Rectal smooth muscle tissue (tissue), 1 donor: ENCODE data around the gene SMIM1.

Source experiments
- H3K27ac ChIP-seq: one replicate; pipeline ENCODE4 v1.7.0; 2013; ENCODE audit warnings: low read depth, low read length, inconsistent platforms
- H3K27me3 ChIP-seq: one replicate; pipeline ENCODE4 v1.7.0; 2013; ENCODE audit warnings: low read length; ENCODE audit not compliant: control insufficient read depth, insufficient read depth
- H3K36me3 ChIP-seq: one replicate; pipeline ENCODE4 v1.7.0; 2013; ENCODE audit warnings: low read length; ENCODE audit not compliant: control insufficient read depth, insufficient read depth
- H3K4me1 ChIP-seq: one replicate; pipeline ENCODE4 v1.7.0; 2013; ENCODE audit warnings: low read length; ENCODE audit not compliant: control insufficient read depth, insufficient read depth
- H3K4me3 ChIP-seq: one replicate; pipeline ENCODE4 v1.7.0; 2013; ENCODE audit warnings: low read length
- H3K9ac ChIP-seq: one replicate; pipeline ENCODE4 v1.7.0; 2013; ENCODE audit warnings: low read length

The SMIM1 gene

DNA sequence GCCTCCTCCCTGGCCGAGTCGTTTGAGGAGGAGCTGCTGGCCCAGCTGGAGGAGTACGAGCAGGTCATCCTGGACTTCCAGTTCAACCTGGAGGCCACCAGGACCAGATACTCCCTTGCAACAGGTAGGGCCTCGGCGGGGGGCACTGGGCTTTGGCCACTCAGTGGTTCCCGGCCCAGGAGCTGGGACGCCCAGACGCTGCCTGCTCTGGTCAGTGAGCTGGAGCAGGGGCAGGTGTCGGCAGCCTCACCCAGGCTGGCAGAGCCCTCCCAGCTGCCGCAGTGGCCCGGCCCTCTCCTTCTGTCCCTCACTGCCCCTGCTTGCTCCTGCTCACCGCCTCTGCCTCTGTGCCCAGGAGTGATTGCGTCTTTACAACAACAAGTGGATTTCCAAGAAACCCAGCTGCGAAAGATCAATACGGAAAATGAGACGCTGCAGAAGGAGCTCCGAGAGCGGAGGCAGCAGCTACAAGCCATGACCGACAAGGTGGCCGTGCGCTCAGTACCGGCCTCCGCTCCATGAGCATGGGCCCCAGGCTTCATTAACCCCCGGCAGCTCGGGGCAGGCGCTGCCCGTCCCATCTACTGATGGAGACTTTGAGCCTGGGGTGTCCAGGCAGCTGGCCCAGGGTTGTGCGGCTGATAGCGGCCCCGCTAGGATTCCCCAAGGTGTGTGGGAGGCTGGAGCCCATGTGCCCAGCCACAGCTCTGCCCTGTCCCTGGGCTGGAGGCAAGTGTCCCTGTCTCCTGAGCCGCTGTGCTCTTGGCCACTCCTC lies 9.0 kb upstream of the SMIM1 start:
- H3K9ac ChIP-seq, result no peak overlapping the region
- no peak overlapping the region for H3K27ac ChIP-seq
- H3K4me3 ChIP-seq, result no peak overlapping the region
- no peaks in the 10 kb centered on the region for H3K4me1 ChIP-seq
- no peaks in the 10 kb centered on the region for H3K36me3 ChIP-seq
- H3K27me3 ChIP-seq, result no peaks in the 10 kb centered on the region

DNA sequence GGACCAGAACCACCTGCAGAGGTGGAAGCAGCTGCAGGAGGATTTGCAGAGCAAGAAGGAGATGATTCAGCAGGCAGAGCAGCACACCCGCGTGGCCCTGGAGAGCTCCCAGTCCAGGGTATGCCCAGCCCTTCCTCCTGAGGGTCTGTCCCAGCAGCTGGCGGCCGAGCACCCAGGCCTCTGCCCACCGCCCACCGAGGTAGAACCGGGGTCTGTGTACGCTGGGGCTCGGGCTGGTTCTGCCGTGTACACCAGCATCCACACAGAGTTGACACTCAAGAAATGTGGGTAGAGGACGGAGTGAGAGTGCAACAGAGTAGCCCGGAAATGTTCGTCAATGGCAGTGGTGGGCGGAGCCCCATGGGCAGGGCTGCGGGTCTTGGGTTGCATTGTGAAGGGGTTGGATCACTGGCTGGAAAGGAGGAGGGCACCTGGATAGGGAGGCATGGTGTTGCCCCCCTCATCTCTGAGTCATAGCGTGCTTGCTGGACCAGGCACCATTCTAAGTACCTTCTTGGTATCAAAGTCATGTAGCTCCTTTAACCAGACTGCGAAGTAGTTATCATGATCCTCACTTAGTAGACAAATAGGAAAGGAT lies 5.1 kb upstream of the SMIM1 start:
- Histone ChIP-seq H3K27me3 (peaks cover 3% of the 10 kb centered on the region), H3K9ac (no peak overlapping the region), H3K4me1 (peaks cover 5% of the 10 kb centered on the region), H3K4me3 (no peak overlapping the region), H3K36me3 (no peaks in the 10 kb centered on the region), H3K27ac (no peak overlapping the region)

DNA sequence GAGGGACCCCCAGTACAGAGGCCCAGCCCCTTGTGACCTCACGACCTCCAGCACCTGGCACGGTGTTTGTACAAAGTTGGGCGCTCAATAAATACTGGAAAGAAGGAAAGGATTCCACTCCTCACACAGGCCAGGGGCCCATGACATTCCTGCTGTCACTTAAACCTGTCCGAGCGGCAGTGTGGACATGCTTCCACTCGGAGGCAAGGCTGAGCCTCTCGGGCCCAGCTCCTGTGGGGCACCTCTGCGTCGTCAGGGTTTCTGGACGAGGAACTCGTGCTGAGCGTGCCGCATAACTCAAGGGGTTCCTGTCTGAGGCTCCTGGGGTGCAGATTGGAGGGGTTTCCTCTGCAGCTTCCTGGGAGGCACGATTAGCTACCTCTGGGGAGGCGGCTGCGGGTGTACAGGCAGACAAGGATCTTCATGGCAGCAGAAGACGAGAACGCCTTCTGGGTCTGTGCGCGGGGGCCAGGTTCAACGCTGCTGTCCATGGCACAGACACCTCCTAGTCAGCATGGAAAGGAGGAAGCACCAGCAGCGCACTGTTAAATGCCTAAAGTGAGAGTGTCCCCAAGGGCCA lies 3.6 kb upstream of the SMIM1 start:
- Histone ChIP-seq H3K27me3 (peaks cover 3% of the 10 kb centered on the region), H3K36me3 (no peaks in the 10 kb centered on the region), H3K9ac (no peak overlapping the region), H3K4me3 (no peak overlapping the region), H3K27ac (no peak overlapping the region), H3K4me1 (peaks cover 5% of the 10 kb centered on the region)

DNA sequence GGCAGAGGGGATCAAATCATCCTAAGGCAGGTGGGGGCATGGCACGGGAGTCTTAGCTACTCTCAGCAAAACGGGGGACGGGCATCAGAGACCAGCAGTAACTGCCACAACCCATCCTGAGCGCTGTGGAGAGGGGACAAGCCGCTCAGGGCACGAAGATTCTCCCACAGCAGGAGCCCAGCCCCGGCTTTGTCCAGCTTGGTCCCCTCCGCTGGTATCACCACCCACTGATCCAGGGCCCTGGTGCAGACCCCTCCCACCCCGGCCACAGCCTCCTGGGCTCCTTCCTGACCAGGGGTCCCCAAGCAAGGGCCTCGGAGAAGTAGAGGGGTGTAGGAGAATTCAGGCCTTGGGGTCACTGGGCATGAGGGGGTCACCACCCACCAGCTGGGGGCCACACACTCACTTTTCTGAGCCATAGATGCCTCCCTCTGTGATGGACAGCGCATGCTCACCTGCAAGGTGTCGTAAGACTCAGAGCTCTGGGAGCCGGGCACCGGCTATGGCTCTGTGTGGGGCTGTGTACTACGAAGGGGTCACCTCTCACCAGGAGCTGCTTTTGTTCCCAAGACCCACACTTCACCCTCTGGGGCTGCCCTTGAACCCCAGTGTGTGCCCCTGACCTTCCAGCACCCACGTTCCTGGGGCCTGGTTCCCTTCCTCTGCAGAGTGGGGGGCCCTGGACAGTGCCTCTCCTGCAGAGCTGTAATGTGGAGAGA lies 2.3 kb upstream of the SMIM1 start:
- Histone ChIP-seq H3K27ac (no peak overlapping the region), H3K27me3 (peaks cover 3% of the 10 kb centered on the region), H3K36me3 (no peaks in the 10 kb centered on the region), H3K4me3 (no peak overlapping the region), H3K4me1 (peaks cover 5% of the 10 kb centered on the region), H3K9ac (no peak overlapping the region)

DNA sequence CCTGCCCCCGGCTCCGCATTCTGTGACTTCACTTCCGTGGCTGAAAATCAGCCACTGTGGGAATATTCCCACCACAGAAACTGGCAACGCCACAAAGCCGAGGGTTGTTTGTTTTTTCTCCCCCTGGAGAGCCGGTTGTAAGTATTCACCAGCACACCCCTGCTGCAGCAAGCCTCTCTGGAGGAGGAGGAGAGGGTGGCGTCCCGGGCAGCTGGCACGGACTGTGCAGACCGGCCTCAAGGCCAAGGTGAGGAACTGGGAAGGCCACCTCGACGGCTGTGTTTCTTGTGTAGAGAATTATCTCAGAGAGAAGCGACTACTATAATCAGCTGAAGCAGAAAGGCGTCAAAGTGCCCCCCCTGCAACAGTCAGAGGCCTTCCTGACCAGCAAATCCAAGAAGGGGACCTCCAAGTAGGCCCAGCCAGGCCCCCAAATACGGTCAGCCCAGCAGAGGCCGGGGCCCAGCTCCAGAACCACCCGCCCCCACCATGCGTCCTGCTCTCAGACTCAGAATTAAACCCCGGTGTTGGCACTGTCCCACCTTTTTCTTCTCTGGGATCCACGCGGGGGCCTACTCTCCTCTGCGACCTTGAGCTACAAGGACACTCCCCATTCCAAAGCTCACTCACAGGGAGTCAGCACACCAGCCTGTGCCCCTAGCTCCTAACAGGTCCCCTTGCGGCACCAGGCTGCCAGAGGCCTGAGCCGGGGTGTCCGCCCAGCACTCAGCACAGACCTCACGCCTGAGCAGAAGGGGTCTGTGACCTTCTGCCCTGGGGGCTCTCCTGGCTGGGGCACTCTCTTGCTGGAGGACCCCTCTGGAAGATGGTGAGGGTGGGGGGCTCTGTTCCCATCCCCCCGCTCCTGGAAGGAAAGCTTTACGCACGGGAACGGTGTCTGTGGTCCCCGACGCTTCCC lies 1.2 kb upstream of the SMIM1 start:
- Histone ChIP-seq H3K9ac (no peak overlapping the region), H3K27me3 (peaks cover 3% of the 10 kb centered on the region), H3K4me1 (peaks cover 5% of the 10 kb centered on the region), H3K27ac (no peak overlapping the region), H3K4me3 (peak overlapping the region; percentile 74), H3K36me3 (no peaks in the 10 kb centered on the region)

DNA sequence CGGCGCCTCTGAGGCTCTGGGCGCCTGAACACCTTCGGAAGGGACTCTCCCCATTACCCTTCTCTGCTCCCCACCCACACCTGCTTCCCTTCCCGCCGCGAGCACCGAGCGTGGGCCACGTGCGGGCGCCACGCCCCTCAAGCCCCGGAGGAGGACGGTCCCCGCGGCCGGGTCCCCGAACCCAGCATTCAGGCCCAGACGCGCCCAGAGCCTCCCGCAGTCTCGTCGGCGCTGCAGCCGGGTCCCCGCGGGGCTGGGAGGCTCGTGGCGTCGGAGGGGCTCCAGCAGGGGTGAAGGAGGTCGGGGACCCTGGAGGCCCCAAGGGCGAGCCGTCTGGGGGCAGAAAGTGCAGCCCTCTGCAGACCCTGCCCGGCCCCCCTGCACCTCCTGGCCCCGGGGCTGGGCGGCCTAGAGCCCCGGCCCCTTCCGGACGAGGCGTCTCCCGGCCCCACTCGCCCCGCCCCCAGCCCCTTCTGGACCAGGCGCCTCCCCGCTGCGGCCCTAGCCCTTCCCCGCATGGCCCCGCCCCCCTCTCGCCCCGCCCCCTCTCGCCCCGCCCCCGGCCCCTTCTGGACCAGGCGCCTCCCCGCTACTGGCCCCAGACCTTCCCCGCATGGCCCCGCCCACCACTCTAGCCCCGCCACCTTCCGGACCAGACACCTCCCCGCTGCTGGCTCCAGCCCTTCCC lies 378 bp upstream of the SMIM1 start:
- Histone ChIP-seq H3K9ac (no peak overlapping the region), H3K36me3 (no peaks in the 10 kb centered on the region), H3K4me3 (peak overlapping the region; percentile 74), H3K4me1 (peaks cover 5% of the 10 kb centered on the region), H3K27ac (peak overlapping the region; percentile 69), H3K27me3 (peaks cover 3% of the 10 kb centered on the region)

DNA sequence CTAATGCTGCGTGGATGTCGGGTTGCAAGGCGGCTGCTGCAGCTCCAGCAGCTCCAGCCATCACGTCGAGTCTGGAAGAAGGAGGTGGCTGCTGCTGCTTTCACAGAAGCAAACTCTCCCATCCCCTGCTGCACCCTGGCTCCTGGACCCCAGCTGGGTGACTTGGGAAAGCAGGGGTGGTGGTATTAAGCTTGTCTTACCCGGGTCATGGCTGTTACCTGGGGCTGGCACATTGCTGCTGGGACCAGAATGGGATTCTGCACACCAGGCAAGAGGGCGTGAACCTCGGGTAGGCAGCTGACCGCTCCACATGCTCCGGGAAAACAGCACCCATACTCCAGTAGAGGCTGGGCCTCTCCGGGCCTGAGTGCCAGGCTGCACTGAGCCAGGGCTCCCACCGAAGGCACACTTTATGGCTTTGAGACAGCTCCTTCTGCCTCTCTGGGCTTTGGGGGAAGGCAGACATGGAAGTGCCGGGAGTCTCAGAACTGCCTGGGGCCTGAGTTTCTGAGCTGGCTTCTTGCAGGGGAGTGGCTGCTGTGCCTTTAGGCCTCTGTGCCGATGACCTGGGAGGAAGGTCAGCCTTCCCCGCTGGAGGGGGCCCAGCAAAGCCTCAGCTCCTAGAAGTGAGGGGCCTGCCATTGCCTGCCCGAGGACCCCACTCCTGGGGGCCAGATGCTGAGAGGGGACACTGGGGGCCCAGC lies 1.2 kb downstream of the SMIM1 start:
- Histone ChIP-seq H3K4me3 (peak overlapping the region; percentile 66), H3K27ac (no peak overlapping the region), H3K9ac (no peak overlapping the region), H3K4me1 (peaks cover 5% of the 10 kb centered on the region), H3K27me3 (peaks cover 3% of the 10 kb centered on the region), H3K36me3 (no peaks in the 10 kb centered on the region)

DNA sequence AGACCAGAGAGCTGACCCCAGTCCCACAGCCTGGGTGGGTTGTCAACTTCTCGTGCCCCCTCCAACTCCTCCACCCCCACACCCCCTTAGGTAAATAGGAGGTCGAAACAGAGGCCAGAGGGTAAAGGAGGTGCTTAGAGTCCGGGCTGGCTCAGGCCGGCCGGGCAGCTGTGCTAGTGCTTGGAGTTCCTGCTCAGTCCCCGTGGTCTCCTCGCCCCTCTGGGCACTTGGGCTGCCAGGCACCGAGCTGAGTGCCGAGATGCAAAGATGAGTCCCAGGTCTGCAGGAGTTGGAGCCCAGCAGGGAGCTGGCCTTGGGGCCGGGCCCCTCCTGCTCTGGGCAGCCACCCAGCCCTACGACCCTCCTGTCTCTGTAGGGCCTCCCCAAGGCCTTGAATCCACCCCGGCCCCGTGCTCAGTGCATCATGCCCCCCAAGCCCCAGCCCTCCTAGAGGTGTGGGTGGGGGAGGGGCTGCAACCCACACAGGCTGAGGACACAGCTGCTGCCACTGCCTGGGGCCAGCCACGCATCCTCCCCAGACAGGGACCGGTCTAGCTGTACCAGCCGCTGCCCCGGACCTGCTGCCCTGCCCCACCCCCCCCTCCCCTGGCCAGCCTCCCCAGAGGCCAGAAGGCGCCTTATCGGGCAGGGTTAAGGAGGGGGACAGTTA lies 1.9 kb downstream of the SMIM1 start:
- peaks cover 5% of the 10 kb centered on the region for H3K4me1 ChIP-seq
- H3K27me3 ChIP-seq, result peaks cover 3% of the 10 kb centered on the region
- no peak overlapping the region for H3K4me3 ChIP-seq
- H3K27ac ChIP-seq, result no peak overlapping the region
- no peak overlapping the region for H3K9ac ChIP-seq
- H3K36me3 ChIP-seq, result peaks cover 3% of the 10 kb centered on the region

DNA sequence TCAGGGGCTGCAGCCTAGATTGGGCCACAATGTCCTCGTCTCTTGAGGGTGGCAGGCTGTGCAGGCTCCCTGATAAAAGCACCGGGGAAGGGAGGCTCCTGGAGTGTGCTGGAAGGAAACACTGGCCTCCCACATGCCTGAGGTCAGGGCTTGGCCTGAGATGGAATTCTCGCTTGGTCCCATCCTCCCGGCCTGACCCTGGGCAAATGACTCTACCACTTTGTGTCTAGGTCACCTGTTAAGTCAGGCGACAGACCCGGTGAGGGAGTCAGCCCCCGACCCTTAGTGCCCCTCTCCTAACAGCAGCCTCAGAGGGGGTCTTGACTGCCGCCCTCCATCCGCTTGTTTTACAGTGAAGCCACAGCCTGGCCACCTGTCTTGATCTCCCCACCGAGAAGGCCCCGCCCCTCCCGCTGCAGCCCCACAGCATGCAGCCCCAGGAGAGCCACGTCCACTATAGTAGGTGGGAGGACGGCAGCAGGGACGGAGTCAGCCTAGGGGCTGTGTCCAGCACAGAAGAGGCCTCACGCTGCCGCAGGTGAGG lies 2.5 kb downstream of the SMIM1 start:
- peaks cover 5% of the 10 kb centered on the region for H3K4me1 ChIP-seq
- no peak overlapping the region for H3K4me3 ChIP-seq
- no peak overlapping the region for H3K27ac ChIP-seq
- peaks cover 9% of the 10 kb centered on the region for H3K36me3 ChIP-seq
- H3K9ac ChIP-seq, result no peak overlapping the region
- peaks cover 3% of the 10 kb centered on the region for H3K27me3 ChIP-seq

DNA sequence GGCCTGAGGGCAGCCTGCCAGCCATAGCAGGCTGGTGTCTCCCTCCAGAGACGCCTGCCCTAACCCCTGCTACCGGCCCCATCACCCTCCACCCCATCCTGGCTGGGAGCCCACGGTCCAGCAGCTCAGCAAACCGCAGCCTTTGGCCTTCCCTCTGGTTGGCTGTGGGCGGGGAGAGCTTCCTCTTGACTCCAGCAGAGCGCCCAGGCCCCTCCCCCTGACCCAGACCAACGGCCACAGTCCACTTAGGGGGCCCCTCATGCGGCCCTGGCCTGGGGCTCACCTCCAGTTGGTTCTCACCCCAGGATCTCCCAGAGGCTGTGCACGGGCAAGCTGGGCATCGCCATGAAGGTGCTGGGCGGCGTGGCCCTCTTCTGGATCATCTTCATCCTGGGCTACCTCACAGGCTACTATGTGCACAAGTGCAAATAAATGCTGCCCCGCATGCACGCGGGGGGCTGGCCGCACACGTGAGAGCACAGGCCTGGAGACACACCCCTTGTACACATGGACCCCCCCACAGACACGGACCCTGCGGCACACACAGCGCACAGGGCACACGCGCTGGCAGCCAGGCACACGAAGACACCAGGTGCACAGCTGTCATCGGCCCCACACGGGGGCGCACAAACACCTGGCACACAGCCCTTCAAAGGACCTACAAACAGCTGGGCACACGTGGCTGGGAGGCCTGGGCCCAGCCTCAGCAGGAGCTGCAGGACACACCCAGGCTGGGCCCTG lies 3.1 kb downstream of the SMIM1 start:
- H3K4me3 ChIP-seq, result no peak overlapping the region
- H3K4me1 ChIP-seq, result peaks cover 5% of the 10 kb centered on the region
- no peak overlapping the region for H3K27ac ChIP-seq
- H3K27me3 ChIP-seq, result no peaks in the 10 kb centered on the region
- peaks cover 12% of the 10 kb centered on the region for H3K36me3 ChIP-seq
- no peak overlapping the region for H3K9ac ChIP-seq
